HG02642 (cell line): ENCODE measurements around the gene SLC25A47.
"Not testable (repeated sequence)": the region's sequence is repeated elsewhere in the genome, so short reads cannot be mapped to it uniquely, and the experiment has no call there.

Experiments
- ATAC-seq: cut with Tn5 transposase; IDR thresholded peaks from one replicate; pipeline ENCODE4 v1.9.1; 2021; ENCODE audit warnings: mild to moderate bottlenecking; ENCODE audit not compliant: unreplicated experiment, poor library complexity

SLC25A47 gene

DNA sequence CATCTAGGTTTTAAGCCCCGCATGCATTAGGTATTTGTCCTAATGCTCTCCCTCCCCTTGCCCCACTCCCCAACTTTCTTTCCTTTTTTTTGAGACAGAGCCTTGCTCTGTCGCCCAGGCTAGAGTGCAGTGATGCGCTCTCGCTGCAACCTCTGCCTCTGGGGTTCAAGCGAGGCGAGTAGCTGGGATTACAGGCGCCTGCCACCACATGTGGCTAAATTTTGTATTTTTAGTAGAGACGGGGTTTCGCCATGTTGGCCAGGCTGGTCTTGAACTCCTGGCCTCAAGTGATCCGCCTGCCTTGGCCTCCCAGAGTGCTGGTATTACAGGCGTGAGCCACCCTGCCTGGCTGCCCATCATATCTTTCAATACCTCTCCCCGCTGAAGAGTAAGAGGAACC is 19.7 kb downstream of the SLC25A47 start:
- not testable (repeated sequence) for ATAC-seq

DNA sequence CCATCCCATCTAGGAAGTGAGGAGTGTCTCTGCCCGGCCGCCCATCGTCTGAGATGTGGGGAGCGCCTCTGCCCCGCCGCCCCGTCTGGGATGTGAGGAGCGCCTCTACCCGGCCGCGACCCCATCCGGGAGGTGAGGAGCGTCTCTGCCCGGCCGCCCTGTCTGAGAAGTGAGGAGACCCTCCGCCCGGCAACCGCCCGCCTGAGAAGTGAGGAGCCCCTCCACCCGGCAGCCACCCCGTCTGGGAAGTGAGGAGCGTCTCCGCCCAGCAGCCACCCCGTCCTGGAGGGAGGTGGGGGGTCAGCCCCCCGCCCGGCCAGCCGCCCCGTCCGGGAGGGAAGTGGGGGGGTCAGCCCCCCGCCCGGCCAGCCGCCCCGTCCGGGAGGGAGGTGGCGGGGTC is 21.5 kb downstream of the SLC25A47 start:
- not testable (repeated sequence) for ATAC-seq

DNA sequence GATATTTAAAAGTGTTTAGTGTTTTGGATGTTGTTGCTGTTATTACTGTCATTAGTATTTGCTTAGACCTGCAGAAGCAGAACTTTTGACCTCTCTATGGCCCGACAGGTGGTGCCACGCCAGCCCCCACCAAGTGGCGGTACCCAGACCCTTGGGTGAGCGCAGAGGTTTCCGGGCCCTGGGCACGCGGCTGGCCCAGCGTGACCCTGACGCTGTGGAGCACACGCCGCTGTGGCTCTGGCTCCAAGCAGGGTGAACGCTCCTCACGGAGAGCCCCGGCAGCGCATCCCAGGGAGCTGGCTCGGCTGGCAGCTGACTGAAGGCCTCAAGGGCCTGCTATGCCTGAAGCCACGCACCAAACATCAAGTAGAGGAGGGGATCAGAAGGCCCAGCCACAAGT is 22.6 kb downstream of the SLC25A47 start:
- ATAC-seq: no peak

DNA sequence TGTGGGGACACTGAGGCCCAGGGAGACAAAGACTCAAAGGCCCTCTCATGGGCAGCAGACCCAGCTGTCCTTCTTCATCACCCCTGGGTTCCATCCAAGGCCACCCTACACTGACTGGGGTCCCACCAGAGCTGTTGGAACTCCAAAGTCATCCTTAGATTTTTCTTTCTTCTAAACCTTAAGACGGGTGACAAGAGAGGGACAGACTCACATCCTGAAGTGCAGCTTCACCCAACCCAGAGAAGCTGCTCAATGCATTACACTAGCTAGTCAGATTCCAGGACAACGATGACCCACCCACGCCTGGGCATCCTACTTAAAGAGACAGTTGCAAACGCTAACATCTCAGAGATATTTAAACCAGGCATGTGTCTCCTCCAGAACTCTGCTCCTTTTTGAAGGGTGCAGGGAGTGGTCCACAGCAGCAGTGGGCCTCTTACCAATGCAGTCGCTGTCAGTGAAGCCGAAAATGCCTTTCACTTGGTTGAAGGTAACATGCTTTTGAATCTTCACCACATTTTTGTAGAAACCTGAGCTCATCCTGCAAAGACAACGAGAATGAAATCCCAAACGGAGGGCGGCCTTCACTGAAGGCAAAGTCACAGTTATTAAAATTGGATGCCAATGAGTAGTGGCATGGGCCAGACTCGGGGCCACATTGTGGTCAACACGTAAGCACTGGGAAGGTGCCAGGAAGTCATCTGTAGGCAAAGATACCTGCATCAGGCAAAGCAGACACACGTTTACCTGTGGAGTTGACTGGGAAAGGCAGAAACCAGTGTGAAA is 23.4 kb downstream of the SLC25A47 start:
- ATAC-seq: no peak

DNA sequence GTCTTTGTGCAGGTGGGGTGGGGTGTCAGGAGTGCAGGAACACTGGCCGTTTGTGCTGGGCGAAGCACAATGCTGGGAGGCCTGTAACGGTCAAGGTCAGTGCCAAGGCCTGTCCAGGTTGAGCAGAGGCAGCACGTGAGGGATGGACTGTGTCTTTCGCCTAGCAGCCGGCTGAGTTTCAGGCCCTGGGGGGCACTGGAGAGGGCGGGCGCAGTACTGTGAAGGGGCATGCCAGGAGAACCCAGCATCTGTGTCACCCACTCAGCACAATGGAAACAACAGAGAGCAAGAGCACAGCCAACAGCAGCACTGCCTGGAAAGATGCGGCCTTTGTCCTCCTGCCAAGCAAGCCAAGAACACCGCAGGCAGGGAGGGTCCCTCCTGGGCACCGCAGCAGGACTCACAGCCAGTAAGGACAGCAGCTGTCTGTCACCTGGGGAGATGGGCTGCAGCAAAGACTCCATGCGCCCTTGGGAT is 25.2 kb downstream of the SLC25A47 start:
- no peak for ATAC-seq

DNA sequence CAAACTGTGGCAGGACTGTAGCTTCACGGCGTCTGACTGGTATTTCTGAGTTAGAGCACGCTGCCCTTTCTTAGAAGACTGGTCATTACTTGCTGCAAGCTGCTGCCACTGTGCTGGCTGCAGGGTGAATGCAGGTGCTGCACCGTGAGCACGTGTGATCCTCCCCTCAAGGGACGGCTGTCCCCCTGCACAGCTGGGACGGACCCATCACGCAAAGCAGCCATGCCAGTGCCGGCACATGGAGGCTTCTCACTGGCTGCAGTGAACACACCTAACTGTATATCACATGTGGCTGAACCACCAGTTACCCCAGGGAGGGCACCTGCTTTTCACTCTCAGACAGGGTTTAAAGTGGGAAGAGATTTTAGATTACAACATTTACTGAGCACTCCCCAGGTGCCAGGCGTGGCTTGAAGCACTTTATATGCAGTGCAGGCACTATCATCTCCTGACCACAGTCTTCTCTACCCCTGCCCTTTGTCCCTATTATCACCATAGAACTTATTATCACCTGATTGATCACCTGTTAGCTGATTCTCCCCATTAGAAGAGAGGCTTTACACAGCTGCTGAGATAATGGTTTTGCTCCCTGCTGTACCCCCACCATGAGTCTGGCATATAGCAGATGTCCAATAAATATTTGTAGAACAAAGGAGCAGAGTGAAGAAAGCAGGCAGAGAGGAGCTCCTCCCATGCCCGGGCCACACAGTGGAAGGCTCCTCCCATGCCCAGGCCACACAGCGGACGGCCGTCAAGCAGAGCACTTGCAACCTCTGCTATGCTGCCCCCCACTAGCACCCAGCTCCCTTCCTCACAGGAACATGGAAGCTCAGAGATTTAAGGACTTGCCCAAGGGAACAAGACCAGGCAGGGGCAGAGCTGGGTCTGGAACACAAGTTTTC is 25.9 kb downstream of the SLC25A47 start:
- ATAC-seq: no peak

DNA sequence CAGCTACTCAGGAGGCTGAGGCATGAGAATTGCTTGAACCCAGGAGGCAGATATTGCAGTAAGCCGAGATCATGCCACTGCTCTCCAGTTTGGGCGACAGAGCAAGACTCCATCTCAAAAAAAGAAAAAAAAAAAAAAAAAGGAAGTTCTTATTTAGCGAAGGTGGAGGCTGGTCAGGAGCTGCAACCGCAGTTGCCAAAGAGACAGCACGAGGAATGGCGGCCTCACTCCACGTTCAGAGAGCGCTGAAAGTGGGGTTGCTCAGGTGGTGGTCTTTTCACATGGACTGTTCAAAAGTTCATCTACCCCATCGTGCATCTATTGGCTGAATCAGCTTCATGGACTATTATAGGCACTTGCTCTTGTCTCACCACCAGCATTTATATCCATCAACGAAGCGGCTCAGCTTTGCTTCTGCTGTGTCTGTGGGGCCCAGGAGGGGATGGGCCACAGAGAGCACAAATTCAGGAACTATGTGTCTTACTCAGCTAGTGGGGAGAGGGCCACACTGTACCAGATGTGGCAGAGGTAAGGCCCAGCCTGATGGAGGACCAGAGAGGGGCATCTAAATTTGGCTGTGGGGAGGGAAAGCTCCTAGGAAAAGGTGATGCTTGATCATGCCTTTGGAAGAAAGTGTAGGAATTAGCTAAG is 27.3 kb downstream of the SLC25A47 start:
- ATAC-seq: no peak

DNA sequence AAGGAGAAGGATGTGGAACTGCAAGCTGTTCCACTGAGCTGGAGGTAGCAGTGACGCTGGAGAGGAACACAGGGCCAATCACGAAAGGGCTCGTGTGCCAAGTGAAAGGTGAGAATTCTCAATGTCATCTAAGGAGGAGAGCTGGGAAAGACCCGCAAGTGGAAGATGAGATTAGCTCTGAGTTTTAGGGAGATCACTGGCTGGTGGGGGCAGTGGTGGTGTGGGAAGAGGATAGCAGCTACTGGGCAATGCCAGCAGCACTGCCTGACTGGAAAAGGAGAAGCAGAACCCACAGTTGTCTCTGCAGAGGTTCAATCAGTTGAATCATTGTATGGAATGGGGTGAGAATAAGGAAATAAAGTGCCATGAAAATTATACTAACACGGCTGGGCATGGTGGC is 27.8 kb downstream of the SLC25A47 start:
- ATAC-seq: no peak

DNA sequence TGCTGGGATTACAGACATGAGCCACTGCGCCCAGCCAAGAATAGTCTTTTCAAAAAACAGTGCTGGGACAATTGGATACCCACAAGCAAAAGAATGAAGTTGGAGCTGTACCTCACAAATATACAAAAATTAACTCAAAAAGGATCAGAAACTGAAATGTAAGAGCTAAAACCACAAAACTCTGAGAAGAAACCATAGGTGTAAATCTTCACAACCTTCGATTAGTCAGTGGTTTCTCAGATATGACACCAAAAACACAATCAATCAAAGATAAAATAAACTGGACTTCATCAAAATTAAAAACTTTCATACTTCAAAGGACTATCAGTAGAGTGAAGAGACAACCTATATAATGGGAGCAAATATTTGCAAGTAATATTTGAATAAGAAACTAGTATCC is 35.3 kb downstream of the SLC25A47 start:
- no peak for ATAC-seq

DNA sequence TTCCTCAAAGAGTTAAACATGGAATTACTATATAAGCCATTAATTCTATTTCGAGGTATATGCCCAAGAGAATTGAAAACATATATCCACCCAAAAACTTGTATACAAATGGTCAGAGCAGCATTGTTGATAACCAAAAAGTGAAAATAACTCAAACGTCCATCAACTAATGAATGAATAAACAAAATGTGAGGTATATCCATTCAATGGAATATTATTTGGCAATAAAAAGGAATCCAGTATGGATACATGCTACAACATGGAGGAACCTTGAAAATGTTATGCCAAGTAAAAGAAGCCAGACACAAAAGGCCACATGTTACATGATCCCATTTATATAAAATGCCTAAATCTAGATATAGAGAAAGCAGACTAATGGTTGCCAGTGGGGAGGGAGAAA is 36.0 kb downstream of the SLC25A47 start:
- no peak for ATAC-seq

DNA sequence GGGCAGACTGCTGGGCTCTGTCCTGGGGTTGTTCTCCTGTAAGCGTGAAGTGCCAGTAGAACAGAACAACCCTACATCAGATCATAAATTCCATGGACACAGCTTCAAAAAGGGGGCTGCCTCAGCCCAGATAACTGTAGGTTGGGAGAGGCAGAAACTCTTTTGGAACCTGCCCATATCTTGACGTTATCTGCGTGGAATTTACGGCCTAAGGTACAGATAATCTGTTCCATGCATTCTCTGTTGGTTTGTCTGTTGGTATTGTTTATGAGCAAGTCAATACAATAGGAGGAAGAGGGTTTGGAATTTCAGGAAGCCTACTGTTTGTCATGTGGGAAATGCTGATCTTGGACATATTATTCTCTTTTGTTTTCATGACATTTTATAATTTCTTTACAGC is 36.7 kb downstream of the SLC25A47 start:
- ATAC-seq: no peak

DNA sequence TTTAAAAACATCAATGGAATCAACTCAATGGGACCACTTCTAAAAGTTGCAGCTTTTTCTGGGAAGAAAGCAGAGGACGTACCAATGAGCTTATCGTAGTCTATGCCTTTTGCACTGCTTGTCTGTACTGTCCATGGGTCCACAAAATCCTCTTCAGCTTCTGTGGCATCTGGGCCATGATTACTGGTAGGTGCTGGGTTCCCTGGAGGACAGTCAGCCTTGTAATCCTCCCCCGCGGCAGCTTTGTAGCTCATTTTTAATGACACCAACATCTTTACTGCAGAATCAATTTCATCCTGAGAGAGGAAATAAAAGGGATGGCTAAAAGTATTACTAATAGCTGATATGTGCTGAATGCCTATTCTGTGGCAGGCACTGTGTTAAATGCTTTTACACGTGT is 38.5 kb downstream of the SLC25A47 start:
- no peak for ATAC-seq

DNA sequence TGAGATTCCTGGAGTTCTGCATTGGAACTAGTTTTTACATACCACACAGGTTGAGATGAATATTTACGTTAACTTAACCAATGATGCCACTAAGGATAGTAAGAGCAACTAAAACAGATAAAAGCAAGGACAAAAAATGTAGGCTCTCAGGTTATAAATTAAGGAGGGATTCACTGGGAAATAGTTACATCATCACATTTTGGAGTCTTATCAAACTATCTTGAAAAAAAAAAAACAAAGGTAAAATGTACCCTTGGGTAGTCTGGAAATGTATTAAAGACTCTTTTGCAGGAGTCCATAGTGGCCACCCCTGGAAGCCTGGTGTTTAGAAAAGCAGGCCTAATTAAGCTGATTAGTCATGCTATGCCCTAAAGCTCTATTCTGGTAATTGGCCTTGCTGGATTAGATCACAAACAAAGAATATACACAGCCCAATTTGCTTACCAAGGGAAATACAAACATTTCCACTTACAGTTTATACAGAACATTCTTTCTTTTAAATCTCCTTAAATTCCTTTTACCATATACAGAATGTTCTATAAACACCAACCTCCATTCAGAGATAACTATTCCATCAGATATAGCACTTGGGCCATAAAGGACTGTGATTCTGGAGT is 39.3 kb downstream of the SLC25A47 start:
- no peak for ATAC-seq

DNA sequence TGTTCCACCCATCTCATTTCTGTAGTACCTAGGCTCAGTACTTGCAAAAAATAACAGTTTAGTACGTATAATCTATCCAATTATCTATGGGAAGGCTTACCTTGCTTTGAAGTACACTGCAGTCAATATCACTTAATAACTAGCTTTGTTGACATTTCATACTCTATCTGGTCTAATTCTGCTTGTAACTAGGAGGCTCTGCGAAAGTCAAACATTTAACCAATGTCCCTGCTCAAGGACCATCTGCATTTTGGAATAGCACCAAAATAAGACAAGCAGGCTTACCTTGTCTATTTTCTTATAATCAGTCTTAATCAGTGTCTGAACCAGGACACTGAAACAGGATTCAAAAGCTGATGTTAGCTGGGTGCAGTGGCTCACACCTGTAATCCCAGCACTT is 39.9 kb downstream of the SLC25A47 start:
- ATAC-seq: no peak

DNA sequence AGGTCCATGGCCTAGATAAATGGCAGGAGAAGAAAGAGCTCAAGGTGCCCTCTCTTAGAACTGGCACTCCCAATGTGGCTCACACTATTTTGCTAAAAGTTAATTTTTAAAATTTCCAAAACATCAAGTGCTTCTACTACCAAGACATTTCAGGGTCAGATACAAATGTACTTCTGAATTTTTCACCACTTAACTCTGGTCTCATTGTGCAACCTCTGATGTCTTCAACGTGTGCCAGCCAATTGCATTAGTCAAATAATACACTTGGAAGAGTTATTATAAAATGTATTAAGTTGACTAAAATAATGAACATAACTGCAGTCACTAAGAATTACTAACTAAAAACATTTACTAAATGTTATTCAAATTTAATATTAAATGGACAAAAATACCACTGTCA is 41.3 kb downstream of the SLC25A47 start:
- ATAC-seq: no peak

DNA sequence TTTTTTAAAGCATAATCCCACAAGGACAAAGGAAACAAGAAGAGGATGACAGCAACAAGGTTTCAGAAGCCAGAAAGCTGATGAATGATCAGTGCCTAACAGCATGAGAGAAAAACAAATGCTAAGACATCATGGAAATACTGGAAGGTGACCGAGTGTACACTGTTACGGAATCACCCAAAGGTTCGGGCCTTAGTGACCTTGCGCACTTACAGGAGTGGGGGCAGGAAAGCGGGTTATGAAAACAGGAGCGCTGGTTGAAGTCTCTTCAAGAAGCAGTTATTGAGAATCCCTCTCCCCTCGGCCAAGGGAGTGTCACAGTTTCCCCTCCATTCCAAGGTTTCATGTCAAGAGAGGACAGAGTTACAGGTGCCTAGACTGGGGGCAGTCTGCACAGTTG is 42.6 kb downstream of the SLC25A47 start:
- ATAC-seq: no peak

DNA sequence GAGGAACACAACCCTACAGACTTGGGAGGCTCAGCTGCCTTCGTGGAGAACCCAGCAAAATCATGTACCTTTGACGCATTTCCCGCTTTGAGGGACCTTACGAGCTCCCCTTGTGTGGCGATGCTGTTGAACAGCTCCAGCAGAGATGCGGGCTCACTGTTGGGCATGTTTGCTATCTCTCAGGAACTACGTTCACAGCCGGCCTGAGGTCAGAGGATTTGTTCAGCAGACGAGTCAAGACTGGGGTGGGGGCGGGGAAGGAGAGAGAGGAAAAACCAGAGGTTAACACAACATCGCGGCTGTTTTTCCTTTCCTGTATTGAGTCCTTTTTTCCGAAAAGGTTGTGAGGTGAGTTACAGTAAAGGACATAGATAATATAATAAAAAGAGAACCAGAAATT is 45.9 kb downstream of the SLC25A47 start:
- ATAC-seq: no peak

DNA sequence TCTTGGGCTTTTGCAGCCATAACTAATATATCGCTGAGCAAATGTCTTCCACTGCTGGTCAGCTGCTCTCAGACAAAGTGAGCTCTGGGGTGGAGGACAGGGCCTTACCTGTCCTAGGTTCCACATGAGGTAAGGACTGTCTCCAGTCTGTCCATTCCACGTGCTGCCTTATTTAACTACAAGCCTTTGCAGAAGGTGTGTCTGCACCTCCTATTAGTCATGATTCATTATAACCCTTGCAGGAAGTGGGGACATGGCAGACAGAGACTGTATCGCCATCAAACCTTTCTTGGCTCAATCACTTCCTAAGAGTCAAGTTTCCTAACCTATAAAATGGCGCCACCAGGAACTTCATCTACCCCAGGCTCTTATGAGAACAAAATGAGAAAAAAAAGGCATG is 46.9 kb downstream of the SLC25A47 start:
- no peak for ATAC-seq

DNA sequence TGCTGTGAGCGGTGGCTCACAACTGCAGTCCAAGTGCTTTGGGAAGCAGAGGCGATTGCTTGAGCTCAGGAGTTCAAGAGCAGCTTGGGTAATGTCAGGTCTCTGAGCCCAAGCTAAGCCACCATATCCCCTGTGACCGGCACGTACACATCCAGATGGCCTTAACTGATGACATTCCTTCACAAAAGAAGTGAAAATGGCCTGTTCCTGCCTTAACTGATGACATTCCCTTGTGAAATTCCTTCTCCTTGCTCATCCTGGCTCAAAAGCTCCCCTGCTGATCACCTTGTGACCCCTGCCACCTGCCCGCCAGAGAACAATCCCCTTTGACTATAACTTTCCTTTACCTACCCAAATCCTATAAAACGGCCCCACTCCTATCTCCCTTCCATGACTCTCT is 48.6 kb downstream of the SLC25A47 start:
- no peak for ATAC-seq

DNA sequence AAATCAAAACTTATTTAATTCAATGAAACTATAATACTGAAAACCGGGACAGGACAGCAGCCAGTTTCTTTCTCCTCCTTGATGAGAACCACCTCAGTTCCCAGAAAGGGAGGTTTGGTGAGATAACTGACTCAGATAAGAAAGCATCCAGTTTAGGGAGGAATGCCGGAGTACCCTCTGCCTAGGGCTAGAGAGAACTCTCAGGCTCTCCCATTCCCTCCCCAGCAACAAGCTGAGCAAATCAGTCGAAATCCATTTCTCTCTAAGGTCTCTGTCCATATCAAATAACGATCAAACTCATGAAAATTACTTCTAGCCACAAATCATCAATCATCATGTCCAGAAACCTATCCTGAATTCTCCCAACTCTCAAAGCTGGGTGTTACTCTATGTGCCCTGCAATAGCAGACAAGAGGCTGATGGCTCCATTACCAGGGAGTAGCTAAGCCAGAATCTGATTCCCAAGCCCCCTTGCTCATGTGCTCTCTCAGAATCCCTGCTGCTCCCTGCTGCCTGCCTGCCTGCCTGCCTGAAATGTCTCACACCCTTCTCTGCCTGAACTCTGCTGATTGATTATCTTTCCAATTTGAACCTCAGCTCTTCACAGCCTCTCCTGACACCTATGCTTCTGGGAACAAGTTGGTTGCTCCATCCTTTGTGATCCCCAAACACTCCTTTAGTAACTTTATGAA is 49.4 kb downstream of the SLC25A47 start:
- no peak for ATAC-seq
